Left renal cortex interstitium (tissue), 4 donors: Measurements from ENCODE around the gene HOXA1. TPM values are rescaled to one million over a fixed set of nuclear protein-coding genes. Genes with fewer than 3 reads are reported as not detected.

Source experiments
- DNase-seq, 4 donors: peaks; one replicate each; pipeline ENCODE4 v3.0.0-alpha.2; 2013; ENCODE audit warnings: low read depth in 4 of 4, low spot score in 2 of 4, missing footprints in 1 of 4
- polyA plus RNA-seq, 4 donors: library from polyadenylated mRNA; unstranded; fragments of 120-200 nt; gene quantifications; one replicate each; pipeline ENCODE4 v1.2.1, GENCODE V29; 2013; ENCODE audit not compliant: insufficient read length in 4 of 4

HOXA1 gene
- polyA plus RNA-seq, 4 donors: 1.9 to 2.8 (median 2.6) TPM

DNA sequence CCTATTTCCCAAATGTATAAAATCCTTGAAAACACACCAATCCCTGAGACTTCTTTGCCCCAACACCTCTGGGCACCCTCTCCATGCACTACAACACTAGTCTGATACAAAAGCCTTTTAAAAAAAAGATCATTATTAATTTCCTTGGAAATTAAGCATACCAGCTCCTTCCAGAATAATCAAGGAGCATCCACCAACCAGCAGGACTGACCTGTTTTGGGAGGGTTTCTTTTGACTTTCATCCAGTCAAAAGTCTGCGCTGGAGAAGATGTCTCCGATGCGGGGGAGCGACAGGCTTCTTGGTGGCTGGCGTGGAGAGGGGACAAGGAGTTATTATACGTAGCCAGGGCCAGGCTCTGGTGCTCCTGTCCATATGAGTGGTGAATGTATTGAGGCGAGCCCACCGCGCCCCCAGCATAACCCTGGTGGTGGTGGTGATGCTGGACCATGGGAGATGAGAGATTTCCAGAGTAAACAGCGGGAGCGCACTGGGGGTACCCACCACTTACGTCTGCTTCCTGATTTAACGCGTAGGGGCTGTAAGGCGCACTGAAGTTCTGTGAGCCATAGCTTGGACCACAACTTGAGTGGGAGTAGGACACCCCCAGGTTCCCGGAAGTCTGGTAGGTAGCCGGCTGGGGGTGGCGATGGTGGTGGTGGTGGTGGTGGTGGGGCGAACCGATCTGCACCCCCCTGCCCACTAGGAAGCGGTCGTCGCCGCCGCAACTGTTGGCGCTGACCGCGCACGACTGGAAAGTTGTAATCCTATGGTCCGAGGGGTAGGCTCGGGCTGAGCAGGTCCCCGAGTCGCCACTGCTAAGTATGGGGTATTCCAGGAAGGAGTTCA is 527 bp downstream of the HOXA1 start:
- DNase-seq: peak in 2 of 4 donors; percentile 37 to 43

DNA sequence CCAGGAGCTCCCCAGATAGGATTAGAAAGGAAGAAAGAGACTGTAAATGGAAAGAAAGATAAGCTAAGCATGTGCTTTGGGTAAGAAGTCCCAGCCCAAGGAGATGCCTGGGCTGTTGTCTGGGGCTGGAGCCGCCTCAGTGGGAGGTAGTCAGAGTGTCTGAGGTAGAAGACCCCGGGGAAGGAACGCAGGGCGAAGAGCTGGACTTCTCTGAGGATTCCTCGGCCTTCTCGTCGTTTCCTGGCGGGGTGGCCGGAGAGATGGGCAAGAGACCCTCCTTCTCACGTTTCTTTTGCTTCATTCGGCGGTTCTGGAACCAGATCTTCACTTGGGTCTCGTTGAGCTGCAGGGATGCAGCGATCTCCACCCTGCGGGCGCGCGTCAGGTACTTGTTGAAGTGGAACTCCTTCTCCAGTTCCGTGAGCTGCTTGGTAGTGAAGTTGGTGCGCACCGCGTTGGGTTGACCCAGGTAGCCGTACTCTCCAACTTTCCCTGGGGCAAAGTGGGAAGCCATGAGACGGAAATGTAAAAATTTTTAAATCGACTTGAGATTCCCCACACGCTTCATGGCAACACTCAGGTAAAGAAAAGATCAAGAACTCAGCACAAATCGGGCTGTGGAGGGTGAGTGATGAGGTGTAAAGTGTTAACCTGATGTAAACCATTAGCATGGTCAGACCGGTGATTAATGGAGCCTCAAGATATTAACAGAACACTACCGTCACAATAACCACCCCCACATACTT is 1.3 kb downstream of the HOXA1 start:
- no peak for DNase-seq

DNA sequence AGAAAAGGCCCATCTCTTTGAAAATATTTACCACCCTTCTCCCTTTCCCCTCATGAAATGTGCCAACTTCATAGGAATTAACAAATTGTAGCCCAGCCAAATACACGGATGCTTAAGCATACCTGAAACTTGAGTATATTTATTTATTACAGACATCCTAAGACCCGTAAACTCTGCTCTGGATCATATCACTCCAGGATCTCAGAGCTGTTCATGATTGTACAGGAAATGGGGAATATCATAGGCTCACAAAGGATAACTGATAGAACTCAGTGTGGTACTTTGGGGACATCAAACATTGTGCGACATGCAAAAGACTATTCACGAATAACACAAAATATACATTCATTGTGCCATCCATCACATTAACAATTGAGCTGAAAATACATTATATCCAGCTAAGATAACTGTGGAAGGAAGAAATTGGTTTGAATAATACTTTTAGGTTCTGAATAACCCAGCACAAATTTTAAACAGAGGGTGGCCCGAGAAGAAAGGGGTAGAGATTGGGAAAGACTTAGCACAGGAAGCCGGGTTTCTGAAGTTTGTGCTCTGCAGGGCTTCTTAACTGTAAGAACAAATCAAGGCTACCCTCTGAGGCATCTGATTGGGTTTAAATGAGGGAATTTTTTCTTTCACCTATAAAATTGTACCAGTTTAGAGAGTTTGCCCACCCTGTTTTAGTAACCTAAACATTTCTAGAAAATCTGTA is 2.5 kb downstream of the HOXA1 start:
- no peak for DNase-seq

DNA sequence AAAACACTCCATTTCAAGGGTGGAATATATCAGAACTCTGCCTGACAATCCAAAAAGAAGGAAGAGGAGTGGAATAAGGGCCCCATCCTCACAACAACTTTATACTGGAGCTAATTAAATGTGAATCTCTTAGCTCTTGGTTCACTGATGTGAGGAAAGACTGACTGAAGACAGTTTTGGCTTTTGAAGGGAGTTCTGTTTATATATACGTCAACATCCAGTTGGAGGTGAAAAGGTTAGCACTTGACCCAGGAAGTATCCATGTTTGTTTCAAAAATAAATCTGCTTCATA is 3.0 kb downstream of the HOXA1 start:
- DNase-seq: peak in 1 of 4 donors; percentile 39

DNA sequence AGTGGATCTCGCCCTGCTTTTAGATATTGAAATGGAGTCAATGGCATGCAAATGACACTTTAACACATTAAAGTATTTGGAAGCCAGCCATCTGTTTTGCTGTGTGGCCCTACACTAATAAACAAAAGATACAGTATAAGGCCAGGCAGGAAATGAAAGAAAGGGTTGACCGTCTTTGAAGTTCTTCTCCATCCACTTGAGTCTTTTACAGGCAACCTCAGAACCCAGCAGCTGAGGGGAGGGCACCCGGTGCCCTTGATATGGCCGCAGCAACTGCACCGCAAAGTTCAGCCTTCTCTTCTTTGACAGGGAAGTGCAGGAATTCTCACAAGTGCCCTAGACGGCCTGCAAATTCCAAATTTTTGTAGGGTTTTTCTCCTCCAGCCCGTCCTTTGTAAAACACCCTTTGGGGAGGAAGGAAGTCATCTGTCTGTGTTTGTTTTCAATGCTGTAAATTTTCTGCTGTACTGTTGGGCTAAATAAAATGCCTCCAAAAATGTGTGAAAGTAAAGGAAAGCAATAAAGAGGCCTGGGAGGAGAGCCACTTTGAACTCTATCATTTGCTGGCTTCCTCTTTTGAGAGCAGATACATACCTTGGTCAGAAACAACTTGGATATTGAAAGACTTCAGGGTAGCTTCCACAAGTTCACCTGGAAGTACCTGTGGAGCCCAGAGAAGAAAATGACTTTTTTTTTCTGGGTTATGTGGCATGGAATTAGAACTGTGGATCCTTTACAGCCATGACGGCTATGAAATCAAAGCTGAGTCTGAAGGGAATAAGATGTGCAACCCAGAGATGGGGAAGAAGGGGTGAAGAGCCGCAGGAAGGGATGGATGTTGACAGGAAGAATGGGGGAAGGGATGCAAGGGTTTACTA is 3.6 kb downstream of the HOXA1 start:
- DNase-seq: peak in 2 of 4 donors; percentile 57 to 76

DNA sequence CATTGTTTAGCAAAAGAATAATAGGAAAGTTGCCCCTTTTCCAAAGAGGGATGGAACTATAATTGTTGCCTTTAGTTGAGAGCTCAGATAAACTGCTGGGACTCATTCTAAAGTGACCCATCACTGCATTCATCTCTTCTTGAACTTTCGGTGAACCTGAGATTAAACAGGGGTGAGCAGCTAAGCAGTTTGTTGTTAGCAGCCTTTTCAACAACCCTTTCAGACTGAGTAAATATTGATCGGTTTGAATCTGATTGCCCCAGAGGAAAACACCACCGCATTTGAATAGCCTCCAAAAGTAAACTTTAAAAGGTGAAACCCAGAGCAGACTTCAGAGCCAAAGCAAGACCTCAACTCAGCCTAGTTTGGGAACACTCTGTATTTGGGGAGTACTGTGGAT is 4.7 kb downstream of the HOXA1 start:
- no peak for DNase-seq

DNA sequence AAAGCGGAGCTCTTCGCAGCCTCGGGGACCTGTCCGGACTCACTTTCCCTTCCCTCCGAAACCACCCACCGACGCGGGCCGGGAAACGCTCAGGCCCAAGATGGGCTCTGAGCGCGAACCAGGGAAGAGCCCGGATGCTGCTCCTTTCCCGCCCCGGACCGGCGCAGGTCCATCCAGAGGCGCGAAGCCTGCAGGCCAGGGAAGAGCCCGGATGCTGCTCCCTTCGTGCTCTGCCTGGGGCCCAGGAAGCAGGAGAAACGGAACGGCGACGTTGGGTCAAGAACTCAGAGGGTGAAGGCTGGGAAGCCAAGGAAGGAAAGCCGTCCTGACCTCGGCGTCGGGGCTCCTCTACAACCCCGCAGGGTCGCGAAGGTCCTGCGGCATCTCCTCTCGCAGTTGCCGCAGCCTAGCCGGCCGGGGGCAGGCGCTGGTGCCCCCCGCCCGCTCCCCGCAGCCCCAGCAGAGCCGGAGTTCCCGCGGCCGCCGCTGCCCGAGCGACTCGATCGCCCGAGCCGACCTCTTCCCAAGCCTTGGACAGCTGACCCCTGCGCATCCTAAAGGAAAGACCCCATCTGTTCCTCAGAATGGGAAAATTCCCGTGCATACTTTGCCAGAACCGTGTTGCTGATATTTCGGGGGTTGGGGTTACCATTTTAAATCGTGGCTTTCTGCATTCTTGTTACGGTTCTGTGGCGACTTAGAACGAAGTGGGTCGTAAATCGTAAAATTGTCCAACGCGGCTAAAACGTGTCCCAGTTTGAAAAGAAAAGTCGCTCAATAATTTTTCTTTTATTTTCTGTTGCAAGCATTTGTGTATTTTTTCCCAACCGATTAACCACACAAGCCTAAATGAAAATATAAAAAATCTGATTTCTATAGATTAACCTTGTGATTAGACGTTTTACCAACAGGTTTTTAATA is 7.5 kb downstream of the HOXA1 start:
- peak in 1 of 4 donors; percentile 29 for DNase-seq

DNA sequence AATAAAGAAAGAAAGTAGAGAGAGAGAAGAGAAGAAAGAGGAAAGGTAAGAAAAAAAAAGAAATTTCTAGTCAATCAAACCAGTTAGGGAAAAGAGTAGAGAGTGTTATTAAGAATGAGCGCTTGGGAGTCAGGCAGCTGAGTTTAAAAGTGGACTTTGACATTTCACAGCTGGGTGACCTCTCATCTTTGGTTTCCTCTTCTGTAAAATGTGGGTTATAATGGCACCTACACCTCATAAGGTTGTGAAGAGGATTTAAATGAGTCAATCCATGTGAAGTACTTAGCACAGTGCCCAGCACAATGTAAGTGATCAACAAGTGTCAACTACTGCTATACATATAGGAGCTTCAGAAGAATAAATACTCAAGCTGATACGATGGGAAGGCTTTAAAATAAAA is 12.2 kb downstream of the HOXA1 start:
- DNase-seq: no peak

DNA sequence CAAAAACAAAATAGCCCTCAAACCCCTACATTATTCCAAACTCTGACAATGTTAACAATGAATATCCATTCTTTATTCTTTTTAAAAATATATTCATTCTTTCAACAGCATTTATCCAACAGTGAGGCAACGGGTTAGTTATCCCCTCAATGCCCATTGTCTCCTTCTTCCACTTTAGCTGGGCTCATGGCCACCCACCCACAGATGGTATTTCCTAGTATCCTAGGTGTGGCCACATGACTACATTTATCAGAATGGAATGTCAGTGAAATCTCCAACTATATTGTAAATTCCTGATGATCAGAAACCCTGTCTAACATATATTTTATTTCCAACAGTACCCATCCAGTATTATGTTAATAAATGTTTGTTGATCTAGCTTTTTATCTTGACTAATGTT is 13.6 kb downstream of the HOXA1 start:
- DNase-seq: no peak

DNA sequence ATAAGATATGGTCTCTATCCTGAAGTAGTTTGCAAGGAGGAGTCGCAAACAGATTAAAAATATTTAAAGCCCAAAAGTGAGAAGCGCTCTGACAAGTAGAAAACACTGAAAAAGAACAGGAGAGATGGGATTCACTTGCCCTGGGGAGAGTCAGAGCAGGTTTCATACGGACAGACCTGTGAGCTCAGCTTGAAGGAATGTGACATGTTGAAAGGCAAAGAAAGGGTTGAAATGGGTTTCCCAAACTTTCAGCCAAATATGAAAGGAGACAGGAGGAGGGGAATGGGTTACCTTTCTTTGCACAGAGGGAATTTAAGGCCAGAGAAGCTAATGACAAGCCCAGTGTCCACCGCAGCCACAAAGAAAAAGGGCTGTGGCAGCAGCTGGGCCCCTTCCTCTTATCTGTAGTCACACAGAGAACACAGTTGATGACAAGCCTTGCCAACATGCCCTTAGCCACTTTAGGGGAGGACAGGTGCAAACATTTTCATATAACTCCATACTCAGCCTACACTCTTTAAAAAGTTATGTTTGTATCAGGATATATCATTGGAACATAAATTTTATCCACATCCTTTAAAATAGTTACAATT is 14.9 kb downstream of the HOXA1 start:
- DNase-seq: no peak

DNA sequence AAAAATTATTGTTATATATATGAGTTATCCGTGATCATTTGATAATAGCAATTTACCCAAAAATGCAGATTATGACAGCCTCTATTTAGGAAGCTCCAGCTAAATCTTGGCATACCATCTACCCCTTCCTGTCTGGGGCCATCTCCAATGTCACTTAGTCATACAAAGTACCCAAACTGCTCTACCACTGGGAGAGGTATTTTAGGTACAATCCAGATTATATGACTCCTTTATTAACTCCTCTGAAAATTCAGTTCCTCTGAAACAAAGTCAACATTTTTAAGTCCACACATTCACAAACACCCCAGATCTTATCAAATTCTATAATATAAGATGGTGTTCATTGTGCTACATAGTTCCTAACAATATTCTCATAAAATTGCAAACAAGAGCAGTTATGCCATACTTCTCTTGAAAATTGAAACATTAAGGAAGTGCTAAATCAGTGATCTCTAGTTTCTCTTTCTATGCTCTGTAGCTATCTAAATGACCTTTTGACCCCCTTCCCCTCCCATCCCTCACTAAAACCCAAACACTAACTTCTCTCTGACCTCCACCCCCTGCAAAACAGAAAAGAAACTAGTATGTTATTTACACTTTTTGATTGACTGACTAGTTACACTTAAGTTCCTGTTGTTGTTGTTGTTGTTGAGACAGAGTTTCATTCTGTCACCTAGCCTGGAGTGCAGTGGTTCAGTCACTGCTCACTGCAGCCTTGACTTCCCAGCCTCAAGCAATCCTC is 16.4 kb downstream of the HOXA1 start:
- DNase-seq: no peak

DNA sequence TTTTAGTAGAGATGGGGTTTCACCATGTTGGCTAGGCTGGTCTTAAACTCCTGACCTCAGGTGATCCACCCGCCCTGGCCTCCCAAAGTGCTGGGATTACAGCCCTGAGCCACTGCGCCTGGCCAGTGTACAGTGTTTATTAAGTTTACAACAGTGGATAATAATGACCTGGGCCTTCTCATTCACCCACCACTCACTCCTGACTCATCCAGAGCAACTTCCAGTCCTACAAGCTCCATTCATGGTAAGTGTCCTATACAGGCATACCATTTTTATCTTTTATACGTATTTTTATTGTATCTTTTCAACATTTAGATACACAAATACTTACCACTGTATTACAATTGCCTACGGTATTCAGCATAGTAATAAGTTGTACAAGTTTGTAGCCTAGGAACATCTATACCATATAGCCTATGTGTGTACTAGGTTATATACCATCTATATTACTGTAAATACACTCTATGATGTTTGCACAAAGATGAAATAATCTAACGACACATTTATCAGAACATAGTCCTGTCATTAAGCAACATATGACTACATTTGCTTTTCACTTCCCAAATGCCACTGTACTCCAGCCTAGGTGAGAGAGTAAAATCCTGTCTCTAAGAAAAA is 17.1 kb downstream of the HOXA1 start:
- no peak for DNase-seq

DNA sequence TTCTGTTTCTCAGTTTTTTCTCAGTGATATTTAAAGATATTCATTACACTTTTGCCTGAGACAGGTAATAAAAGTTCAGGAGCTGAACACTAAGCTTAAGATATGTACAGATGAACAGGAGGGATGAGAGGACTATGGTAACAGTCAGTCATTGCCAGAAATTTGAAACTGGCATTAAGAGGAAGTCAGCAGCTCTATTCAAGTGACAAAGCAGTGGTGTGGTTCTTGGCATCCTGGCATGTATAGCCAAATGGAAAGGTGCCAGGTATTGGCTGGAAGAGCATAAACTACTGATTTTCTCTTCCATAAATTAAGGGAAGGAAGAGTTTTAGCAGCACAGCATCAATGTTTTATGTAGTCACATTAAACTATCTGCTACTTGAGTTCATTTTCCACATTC is 22.7 kb downstream of the HOXA1 start:
- no peak for DNase-seq

DNA sequence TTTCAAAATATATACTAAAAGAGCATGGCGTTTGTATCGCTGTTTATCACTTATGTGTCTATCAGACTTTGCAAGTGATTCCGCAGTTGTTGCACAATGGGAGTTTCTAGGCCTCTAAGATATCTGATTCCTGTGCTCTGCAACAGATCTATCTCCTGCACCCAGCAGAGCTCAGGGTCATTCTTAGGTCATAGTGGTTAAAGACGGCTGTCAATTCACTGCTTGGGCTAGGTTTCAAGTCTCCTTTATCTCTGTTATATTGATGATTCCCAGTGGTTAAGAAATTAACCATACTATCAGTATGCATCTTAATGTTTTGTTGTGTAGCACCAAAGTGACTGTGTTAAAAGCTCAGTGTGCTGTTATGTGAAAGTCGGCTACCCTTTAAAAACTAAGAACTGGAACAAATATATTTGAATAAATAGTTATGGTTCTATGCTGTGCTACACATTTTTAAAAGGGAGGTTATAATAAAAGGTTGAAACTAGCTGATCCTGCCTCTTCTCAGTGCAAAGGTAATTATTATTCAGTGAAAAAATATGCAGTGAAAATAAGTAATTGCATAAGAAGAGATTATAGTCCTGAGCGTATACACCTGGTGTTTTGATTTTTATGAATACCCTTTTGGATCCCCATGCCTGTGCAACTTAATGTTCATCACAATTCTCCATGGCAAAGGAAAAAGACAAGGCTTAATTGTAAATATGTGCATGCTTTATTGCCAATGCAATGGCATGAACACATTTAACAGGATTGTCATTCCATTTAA is 24.0 kb downstream of the HOXA1 start:
- no peak for DNase-seq

DNA sequence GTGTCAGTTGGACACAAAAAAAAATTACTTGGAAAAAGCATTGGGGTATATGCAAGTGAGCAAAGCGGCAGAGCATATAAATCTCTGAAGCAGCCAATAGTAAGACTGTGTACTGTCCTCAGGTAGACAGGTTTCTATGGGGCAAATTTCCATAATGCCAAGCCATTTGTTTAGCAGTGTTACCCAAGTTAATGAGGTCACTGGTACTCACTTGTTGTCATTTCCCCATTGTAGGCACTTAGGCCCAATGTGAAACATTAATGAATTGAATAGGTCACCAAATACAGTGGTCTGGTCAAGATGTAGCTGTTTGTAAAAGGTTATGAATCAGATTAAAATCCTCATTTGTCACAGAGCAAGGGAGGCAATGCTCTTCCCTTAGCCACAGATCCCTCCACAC is 27.5 kb downstream of the HOXA1 start:
- no peak for DNase-seq

DNA sequence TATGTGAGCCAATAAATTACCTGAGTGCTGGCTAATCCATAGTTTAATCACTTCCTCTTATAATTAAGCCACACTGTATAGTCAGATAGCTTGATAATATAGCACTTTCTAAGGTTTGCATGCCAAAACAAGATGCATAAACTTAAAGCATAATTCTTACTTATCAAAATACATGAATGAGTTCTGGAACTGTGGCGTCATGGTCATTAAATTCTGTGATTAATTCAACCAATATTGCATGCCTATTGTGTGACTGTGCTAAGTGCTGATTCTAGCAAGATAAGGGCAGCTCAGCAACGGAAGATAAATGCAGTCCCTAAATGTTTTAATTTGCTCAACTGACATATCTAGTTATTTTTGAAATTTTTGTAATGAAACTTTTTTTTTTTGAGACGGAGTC is 29.7 kb downstream of the HOXA1 start:
- no peak for DNase-seq

DNA sequence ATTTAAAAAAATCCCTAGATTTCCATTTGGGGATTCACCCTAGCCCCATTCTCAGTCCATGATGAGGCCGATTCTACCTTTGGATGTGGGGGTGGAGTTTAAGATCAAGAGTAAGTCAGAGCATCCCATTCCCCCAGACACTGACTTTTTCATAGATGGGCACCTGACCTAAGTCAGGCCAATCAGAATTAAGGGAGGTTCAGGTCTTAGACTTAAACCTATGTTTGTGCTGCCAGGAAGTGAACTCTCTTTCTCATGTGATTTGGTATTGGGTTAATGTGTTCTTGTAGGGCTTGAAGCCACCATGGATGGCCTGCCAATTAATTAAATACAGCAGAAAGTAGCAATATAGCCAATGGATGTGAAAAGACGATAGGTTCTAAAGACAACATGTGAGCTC is 30.1 kb downstream of the HOXA1 start:
- DNase-seq: no peak
